ENCODE measurements around the gene DHDDS.
"Not testable (repeated sequence)": the region's sequence is repeated elsewhere in the genome, so short reads cannot be mapped to it uniquely, and the experiment has no call there.

The DHDDS gene, protein sequence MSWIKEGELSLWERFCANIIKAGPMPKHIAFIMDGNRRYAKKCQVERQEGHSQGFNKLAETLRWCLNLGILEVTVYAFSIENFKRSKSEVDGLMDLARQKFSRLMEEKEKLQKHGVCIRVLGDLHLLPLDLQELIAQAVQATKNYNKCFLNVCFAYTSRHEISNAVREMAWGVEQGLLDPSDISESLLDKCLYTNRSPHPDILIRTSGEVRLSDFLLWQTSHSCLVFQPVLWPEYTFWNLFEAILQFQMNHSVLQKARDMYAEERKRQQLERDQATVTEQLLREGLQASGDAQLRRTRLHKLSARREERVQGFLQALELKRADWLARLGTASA

GRCh38 chr1:26431979-26432695 lies at the start of gene DHDDS:
TSS of gene DHDDS (plus strand) at chr1:26432321. CDS start at chr1:26432946, 625 bp downstream.
- DNase-seq: peak; percentile 94 to 97 (median 95)

DNA sequence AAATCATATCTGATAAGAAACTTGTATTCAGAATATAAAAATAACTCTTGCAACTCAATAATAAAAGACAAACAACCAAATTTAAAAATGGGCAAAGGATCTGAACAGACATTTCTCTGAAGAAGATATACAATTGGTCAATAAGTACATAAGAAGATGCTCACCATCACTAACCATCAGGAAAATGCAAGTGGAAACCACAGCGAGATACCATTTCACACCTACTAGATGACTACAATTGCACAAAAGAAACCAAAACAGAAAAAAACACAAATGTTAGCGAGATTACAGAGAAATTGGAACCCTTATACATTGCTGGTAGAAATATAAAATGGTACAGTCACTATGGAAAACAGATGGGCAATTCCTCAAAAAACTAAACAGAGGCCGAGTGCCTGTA lies 48.0 kb upstream of the DHDDS start:
- no peak for DNase-seq

- DNase-seq: not testable (repeated sequence)
Measured at GRCh38 chr1:26385063-26385462, 47.1 kb upstream of the DHDDS start.

DNA sequence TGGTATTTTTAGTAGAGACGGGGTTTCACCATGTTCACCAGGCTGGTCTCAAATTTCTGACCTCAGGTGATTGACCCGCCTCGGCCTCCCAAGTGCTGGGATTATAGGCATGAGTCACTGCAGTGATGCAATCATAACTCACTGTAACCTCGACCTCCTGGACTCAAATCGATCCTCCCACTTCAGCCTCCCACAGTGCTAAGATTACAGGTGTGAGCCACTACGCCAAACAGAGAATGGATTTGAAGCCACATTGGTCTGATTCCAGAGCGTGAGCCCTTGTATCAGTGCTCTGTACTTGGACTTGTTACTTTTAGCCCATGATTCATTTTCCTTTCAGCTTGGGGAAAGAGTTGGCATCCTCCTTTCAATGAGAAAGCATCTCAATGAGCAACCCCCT lies 44.7 kb upstream of the DHDDS start:
- no peak for DNase-seq

- DNase-seq: no peak
Measured at GRCh38 chr1:26388791-26389445, 43.2 kb upstream of the DHDDS start.

DNA sequence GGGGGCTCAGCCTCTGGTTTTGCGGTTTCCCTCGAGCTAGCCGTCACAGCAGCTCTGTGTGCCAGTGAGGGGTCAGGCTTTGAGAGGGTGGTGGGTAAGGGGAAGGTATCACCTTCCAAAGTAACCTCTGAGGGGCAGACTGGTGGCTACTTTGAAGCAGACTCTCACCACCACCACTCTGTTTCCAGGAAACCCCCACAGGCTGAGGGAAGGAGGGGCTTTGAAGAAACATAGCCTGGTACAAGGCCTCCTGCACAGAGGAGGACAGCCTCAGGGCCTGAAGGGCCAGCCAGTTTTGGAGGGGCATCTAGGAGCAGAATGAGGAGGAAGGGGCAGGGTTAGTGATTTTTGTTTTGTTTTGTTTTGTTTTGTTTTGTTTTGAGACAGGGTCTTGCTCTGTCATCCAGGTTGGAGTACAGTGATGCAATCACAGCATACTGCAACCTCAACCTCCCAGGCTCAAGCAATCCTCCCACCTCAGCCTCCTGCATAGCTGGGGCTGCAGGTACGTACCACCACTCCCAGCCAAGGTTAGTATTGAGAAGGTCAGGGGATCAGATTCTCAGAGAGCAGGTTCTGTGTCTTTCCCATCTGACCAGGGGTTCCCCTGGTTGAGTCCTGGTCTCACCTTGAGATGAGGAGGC lies 42.4 kb upstream of the DHDDS start:
- no peak for DNase-seq

GRCh38 chr1:26391450-26391849 lies 40.7 kb upstream of the DHDDS start:
- peak in 1 of 4 experiments; percentile 7 for DNase-seq

- no peak for DNase-seq
Measured at GRCh38 chr1:26395754-26396153, 36.4 kb upstream of the DHDDS start.

DNA sequence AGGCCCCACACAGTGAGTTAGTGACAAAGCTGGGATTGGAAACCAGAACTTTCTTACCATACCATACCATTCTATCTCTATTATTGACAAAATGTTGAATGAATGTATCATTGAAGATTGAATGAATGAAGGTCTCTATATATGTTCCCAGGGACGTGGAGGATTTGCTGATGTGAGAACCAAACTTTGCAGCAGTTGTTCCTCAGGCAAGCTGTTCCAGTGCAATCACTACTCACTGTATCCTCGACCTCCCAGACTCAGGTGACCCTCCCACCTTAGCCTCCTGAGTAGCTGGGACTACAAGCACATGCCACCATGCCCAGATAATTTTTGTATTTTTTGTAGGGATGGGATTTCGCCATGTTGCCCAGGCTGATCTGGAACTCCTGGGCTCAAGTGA lies 33.1 kb upstream of the DHDDS start:
- no peak for DNase-seq

- DNase-seq: no peak
Measured at GRCh38 chr1:26401891-26402290, 30.2 kb upstream of the DHDDS start.

DNA sequence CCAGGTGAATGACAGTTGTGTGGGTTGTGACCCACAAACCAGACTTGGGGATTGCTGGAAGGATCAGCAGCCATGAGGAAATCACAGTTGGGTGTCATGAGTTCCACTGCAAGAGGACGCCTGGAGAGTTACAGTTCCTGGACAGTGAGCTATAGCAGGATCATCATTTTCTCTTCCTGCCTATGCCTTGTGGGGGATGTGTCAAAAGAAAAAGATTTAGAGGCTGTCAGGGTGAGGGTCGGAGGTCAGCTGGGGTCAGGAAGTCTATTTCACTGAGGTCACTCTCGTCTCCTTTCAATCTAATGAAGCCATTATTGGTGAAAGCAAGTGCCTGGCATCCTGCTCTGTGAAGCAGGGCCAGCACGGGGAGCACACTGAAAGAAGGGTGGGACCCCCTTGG lies 28.5 kb upstream of the DHDDS start:
- no peak for DNase-seq

DNA sequence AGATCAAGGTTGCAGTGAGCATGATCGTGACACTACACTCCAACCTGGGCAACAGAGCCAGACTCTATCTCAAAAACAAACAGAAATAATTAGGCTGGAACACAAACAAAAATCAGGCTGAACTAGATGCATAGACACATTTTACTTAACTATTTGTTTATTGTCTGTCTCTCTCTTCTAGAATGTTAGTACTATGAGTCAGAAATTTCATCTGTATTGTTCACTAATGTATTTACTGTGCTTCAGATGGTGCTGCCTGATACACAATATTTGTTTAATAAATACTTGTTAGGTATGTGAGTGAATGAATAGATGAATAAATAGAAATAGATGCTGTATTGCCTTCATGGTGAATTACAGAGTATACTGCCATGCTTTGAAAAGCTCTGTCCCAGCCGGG lies 27.5 kb upstream of the DHDDS start:
- DNase-seq: no peak

- no peak for DNase-seq
Measured at GRCh38 chr1:26405281-26405915, 26.7 kb upstream of the DHDDS start.

- peak; percentile 33 to 61 (median 48) for DNase-seq
Measured at GRCh38 chr1:26408604-26409003, 23.5 kb upstream of the DHDDS start.

DNA sequence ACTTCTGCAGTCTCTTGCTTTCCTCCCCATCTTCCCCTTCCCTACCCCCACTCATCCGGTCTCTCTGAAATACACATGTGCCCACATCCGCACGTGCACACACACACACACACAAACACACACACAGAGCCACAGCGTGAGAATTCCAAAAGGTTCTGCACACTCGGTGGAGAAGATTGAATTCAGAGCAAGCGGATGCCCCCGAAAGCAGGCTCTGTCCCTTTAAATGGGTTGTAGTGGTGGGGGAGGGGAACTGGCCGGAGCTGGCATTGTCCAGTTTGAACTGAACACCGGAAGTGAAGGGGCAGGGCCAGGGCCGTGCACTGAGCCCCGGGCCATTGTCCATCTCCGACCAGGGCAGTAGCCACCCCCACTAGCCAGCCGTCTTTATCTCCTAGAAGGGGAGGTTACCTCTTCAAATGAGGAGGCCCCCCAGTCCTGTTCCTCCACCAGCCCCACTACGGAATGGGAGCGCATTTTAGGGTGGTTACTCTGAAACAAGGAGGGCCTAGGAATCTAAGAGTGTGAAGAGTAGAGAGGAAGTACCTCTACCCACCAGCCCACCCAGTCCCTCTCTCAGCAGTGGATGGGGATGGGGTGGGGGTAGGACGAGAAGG lies 22.8 kb upstream of the DHDDS start:
- no peak for DNase-seq

- no peak for DNase-seq
Measured at GRCh38 chr1:26410706-26411623, 21.2 kb upstream of the DHDDS start, which contains the start of gene LIN28A. TSS of gene LIN28A (plus strand) at chr1:26410817. CDS start at chr1:26410892, 75 bp downstream.

DNA sequence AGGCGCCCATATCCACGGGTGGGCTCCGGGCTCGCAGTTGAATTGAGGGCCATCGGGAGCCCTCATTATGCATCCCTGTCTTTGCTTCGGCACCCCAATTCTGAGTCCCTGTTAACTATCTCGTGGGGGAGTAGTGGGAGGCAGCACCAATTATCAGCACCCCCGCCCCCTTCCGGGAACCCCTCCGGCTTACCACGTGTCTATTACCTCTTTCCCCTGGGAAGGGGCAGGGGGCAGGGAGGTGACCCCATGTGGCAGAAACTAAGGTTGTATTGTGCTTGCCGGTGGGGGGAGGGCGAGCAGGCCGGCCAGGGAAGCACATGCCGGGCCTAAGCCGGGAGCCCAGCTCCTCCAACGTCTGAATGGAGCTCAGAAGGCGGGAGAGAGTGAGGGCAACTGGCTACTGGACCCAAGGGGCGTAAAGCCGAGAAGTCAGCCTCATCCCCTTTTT lies 20.5 kb upstream of the DHDDS start:
- DNase-seq: no peak

GRCh38 chr1:26412180-26412840 lies 19.8 kb upstream of the DHDDS start:
- no peak for DNase-seq

DNA sequence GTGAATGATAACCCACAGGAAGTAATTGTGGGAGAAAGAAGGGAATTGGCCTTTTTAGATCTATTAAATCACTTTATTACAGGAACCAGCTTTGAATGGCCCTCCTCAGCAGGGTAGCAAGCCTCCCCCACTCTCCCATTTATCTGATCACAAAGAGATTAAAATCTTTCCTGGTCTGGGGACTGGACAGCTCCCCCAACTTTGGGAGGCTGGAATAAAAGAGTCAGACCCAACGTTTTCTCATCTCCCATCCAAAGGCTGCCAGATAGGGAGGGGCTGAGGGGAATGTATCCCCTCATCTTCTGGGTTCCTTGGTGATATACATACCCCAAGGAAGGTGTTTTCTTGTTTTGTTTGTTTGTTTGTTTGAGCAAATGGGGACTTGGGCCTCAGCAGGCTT lies 19.1 kb upstream of the DHDDS start:
- no peak for DNase-seq

GRCh38 chr1:26417111-26417759 lies 14.9 kb upstream of the DHDDS start:
- peak; percentile 69 to 75 (median 72) for DNase-seq
